K562 (cell line): ENCODE results near the gene EGR2. TPM values are rescaled to one million over a fixed set of nuclear protein-coding genes. Genes with fewer than 3 reads are reported as not detected.

Experiments
- ATAC-seq: fragments of 200-7000 bp; cut with Tn5 transposase; 3 replicates; pipeline ENCODE4 v1.9.1; 2020; ENCODE audit warnings: moderate library complexity
- BruUV-seq: library from RNA; stranded (reverse); fragments of 400-500 nt; replicated peaks from 2 replicates; lab custom pipeline; 2021; lab: Mats Ljungman, UMichigan
- CTCF ChIA-PET: fragments of 300-600 bp; formaldehyde crosslinking; extraction: SDS; loops from one replicate; lab custom pipeline; 2021; ENCODE audit warnings: low intra/inter-chr PET ratio; lab: Yijun Ruan, JAX
- POLR2A ChIA-PET: fragments of 300-600, 350-650 bp; sonication (Branson Sonifier 250); formaldehyde crosslinking; extraction: SDS; loops from one replicate; lab custom pipeline; 2021; ENCODE audit warnings: antibody characterized with exemption, inconsistent platforms; lab: Yijun Ruan, JAX
- DNase-seq, 4 experiments: peaks; one replicate each; pipeline versions ENCODE4 v3.0.0 to v3.0.0-alpha.2; 2011 to 2018; ENCODE audit warnings: low spot score in 3 of 4, mixed read lengths in 3 of 4; ENCODE audit errors: extremely low read depth in 1 of 4
- FAIRE-seq: peaks from 2 replicates; lab custom pipeline; 2011; peaks lifted over from hg19 to GRCh38; lab: Jason Lieb, UNC
- H2AFZ ChIP-seq: 2 replicates; pipeline ENCODE4 v1.6.0; 2011; ENCODE audit warnings: low read depth, low read length, control low read depth, inconsistent platforms
- H3K27ac ChIP-seq: fragments of 200-600 bp; 3 replicates; pipeline ENCODE4 v1.8.0; 2011; ENCODE audit warnings: low read depth, mild to moderate bottlenecking, control low read depth, inconsistent platforms, low read length, moderate library complexity, mixed read lengths; ENCODE audit errors: extremely low read depth
- H3K27me3 ChIP-seq, 2 experiments: fragments of 300-600 bp in 1 of 2; 2 replicates in 1 of 2; 3 replicates in 1 of 2; pipeline versions ENCODE4 v1.6.0 to v1.8.0; 2011; ENCODE audit warnings: inconsistent platforms in 2 of 2, low read length in 2 of 2, mild to moderate bottlenecking in 1 of 2, mixed read lengths in 1 of 2, moderate library complexity in 1 of 2; ENCODE audit not compliant: control insufficient read depth in 2 of 2, insufficient read depth in 2 of 2
- H3K36me3 ChIP-seq: fragments of 300-600 bp; 3 replicates; pipeline ENCODE4 v1.8.0; 2011; ENCODE audit warnings: mild to moderate bottlenecking, low read length, inconsistent platforms; ENCODE audit not compliant: control insufficient read depth, insufficient read depth
- H3K4me1 ChIP-seq, 2 experiments: fragments of 200-600 bp in 1 of 2; replicated peaks in 1 of 2; 2 replicates in 1 of 2; 3 replicates in 1 of 2; pipeline versions ENCODE4 v1.5.1 to v1.8.0; 2011; ENCODE audit warnings: inconsistent platforms in 2 of 2, low read length in 2 of 2, mild to moderate bottlenecking in 1 of 2, mixed read lengths in 1 of 2, moderate library complexity in 1 of 2; ENCODE audit not compliant: control insufficient read depth in 2 of 2, insufficient read depth in 2 of 2
- H3K4me2 ChIP-seq: 2 replicates; pipeline ENCODE4 v1.6.1; 2011; ENCODE audit warnings: low read length, control low read depth, inconsistent platforms, mixed read lengths; ENCODE audit not compliant: insufficient read depth
- H3K4me3 ChIP-seq: fragments of 200-600 bp; sonication (generic), shearing (Covaris generic); 2 replicates; pipeline ENCODE4 v1.5.1; 2016; ENCODE audit warnings: control low read depth, inconsistent platforms
- H3K79me2 ChIP-seq: fragments of 200-600 bp; 3 replicates; pipeline ENCODE4 v1.8.0; 2011; ENCODE audit warnings: low read length, inconsistent platforms; ENCODE audit not compliant: control insufficient read depth, insufficient read depth
- H3K9ac ChIP-seq, 2 experiments: 2 replicates each; pipeline versions ENCODE4 v1.6.0 to v1.6.1; 2011; ENCODE audit warnings: low read depth in 2 of 2, low read length in 2 of 2, control low read depth in 1 of 2, inconsistent platforms in 1 of 2, mild to moderate bottlenecking in 1 of 2, mixed read lengths in 1 of 2; ENCODE audit not compliant: insufficient read depth in 1 of 2
- H3K9me1 ChIP-seq: one replicate; pipeline ENCODE4 v1.6.0; 2011; ENCODE audit warnings: inconsistent platforms, mild to moderate bottlenecking, low read length, moderate library complexity; ENCODE audit not compliant: control insufficient read depth, insufficient read depth
- H3K9me3 ChIP-seq: replicated peaks from 2 replicates; pipeline ENCODE4 v1.5.1; 2011; ENCODE audit warnings: low read depth, low read length, inconsistent platforms; ENCODE audit not compliant: control insufficient read depth, insufficient read depth
- H4K20me1 ChIP-seq: replicated peaks from 2 replicates; pipeline ENCODE4 v1.6.1; 2011; ENCODE audit warnings: low read length, inconsistent platforms, mixed read lengths; ENCODE audit not compliant: control insufficient read depth, insufficient read depth
- SIRT6 ChIP-seq: IDR thresholded peaks from one replicate; pipeline ENCODE4 v1.6.1; 2012; ENCODE audit warnings: low read depth, mild to moderate bottlenecking, control low read depth, inconsistent platforms, low read length, moderate library complexity
- ZNF224 ChIP-seq: sonication (generic); formaldehyde crosslinking; IDR thresholded peaks from 2 replicates; pipeline ENCODE4 v1.8.0; 2022; ENCODE audit warnings: mild to moderate bottlenecking, missing genetic modification reagents
- WGBS: fragments of 100-300 bp; shearing (Covaris generic); methylation state at CpG from one replicate; pipeline ENCODE4 v1.1.6; 2016; ENCODE audit warnings: low coverage, mixed read lengths; ENCODE audit not compliant: insufficient coverage; ENCODE audit errors: missing lambda C conversion rate; 5-methylcytosine and 5-hydroxymethylcytosine counted together
- in situ Hi-C: fragments of 300-500 bp; cut with MboI; formaldehyde crosslinking; loops from 4 replicates; pipeline ENCODE4 v1.15.0; 2018; ENCODE audit warnings: inconsistent platforms, mixed read lengths
- intact Hi-C: fragments of 100-400 bp; cut with micrococcal nuclease; formaldehyde crosslinking; loops from 2 replicates; pipeline ENCODE4 v1.14.2; 2022
- polyA plus RNA-seq, 8 experiments: library from polyadenylated mRNA; depleted of rRNA in 4 of 8; stranded (reverse) in 5 of 8; unstranded in 3 of 8; fragments of >200 nt; fragmentation: Nextera tagmentation in 2 of 8; fragmentation: Illumina TruSeq in 1 of 8; extraction: Ambion mirVana in 2 of 8; extraction: Trizol in 1 of 8; gene quantifications; 2 replicates each; pipeline versions ENCODE4 v1.2.1 to v1.2.3, GENCODE V29; 2011 to 2014; ENCODE audit warnings: inconsistent platforms in 1 of 8, missing spikeins in 1 of 8
- total RNA-seq, 7 experiments: library from RNA; depleted of rRNA in 6 of 7; stranded (reverse); fragments of >200 nt in 6 of 7; fragmentation: Illumina TruSeq in 2 of 7; extraction: Trizol in 2 of 7; gene quantifications; 2 replicates each; pipeline versions ENCODE4 v1.2.1 to v1.2.3, GENCODE V29; 2011 to 2021; ENCODE audit warnings: low replicate concordance in 1 of 7

The EGR2 gene
- total and polyA plus RNA-seq, 9 of the 15 experiments (the other 6 are each of a cell fraction or from before 2014, with no cell fraction given): 0.08 to 0.18 (median 0.12) TPM; not detected in 4

- Histone ChIP-seq H3K4me3 (no peak overlapping the region), H3K36me3 (no peaks in the 10 kb centered on the region), H3K9me1 (no peaks in the 10 kb centered on the region), H4K20me1 (no peaks in the 10 kb centered on the region), H2AFZ (no peak overlapping the region), H3K27ac (no peak overlapping the region), H3K4me1 (no peaks in the 10 kb centered on the region), H3K4me2 (no peak overlapping the region), H3K9ac (no peak overlapping the region), H3K79me2 (no peaks in the 10 kb centered on the region), H3K27me3 (peaks cover 0 to 1% of the 10 kb centered on the region in 2 experiments; a peak in 1 of 5 replicates), H3K9me3 (no peaks in the 10 kb centered on the region)
- FAIRE-seq: no peak
- BruUV-seq: no TSS peak
- intact Hi-C loops (no loop called here), in situ Hi-C loops (no loop called here)
- DNase-seq: no peak
- ChIA-PET POLR2A (no interaction called here), CTCF (no interaction called here)
- 0% methylated on average over 2 of the region's 2 CpGs for WGBS
- no peak for ATAC-seq
- TF ChIP-seq SIRT6: no peak
Measured at GRCh38 chr10:62778125-62778524, 38.0 kb downstream of the EGR2 start.

GRCh38 chr10:62772186-62772974, 43.8 kb downstream of the EGR2 start:
- DNase-seq: no peak

More at GRCh38 chr10:62772186-62772974, 43.8 kb downstream of the EGR2 start:
- Histone ChIP-seq H3K9me1 (no peaks in the 10 kb centered on the region), H3K9ac (no peak overlapping the region), H2AFZ (no peak overlapping the region), H3K27ac (no peak overlapping the region), H3K36me3 (no peaks in the 10 kb centered on the region), H3K4me1 (no peaks in the 10 kb centered on the region; a peak in 1 of 5 replicates), H3K4me2 (no peak overlapping the region), H4K20me1 (no peaks in the 10 kb centered on the region), H3K27me3 (peaks cover 0 to 6% of the 10 kb centered on the region in 2 experiments; a peak in 2 of 5 replicates), H3K9me3 (no peaks in the 10 kb centered on the region), H3K79me2 (no peaks in the 10 kb centered on the region), H3K4me3 (no peak overlapping the region)
- in situ Hi-C loops: no loop called here
- no peak for TF ChIP-seq ZNF224 (CRISPR knock-in tag)
- no TSS peak for BruUV-seq
- intact Hi-C loops: no loop called here
- WGBS: under 1% methylated on average over 7 of the region's 7 CpGs
- FAIRE-seq (no peak), ATAC-seq (no peak)
- CTCF ChIA-PET: no interaction called here
- POLR2A ChIA-PET: interaction anchor here (0.7 to 1.5 kb wide), 3 partner anchors 11 to 904 kb away, joined by 3 to 4 read pairs (median 3); no protein-coding TSS in a partner anchor
